ENCODE results near the gene PTPRG.

The PTPRG gene

DNA sequence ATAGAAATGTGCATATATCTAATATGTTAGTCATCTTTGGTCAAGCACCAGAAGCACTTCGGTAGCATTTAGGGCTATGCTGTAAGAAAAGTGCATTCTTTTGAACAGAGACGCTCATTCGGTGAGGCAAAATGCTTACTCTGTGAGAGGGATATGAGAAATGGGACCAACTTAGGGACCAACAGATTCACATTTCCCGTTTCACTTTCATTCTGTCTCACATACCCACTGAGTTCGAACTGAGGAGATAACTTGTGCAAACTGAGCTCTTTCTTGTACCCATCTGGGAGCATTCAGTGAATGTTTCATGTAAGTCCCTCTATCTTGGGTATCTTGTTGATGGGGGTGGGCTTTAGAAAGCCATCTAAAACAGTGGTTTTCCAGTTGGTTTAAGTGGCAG lies 676.6 kb downstream of the PTPRG start:
- DNase-seq (ENCODE audit: low read depth), result no peak

DNA sequence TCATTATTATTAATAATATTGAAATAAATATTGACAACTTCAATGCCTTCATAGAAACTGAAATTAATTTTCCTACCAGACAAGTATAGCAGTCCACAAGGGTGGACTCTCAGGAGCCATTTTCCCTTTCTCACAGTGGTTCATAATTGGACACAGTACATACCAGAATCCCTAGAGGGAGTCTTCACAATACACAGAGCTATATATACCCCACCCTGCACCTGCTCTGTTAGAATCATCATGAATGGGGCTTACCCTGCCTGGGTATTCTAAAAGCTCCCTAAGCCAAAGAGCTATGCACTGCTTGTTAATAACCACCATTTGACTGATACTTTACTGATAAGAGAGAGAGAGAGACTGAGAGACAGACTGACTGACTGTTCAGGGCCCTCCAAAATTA lies 677.1 kb downstream of the PTPRG start:
- DNase-seq (ENCODE audit: low read depth), result no peak

DNA sequence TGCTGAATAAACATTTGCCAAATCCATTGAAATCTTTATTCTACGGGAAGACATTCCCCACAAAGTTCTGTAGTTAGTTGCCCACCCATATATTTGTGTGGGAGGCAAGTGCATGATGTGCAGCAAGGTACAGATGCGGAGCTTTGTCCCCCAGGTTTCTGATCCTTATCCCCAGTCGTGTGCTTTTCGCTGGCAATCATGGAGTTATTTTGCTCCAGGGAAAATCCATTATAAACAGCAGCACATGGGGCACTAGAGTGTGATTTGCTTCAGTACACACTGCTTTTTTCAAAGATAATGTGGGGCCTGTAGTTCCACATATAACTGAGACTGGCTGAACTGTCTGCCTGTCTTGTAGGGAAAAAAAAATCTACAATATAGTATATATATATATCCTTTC lies 679.9 kb downstream of the PTPRG start:
- DNase-seq (ENCODE audit: low read depth), result no peak

DNA sequence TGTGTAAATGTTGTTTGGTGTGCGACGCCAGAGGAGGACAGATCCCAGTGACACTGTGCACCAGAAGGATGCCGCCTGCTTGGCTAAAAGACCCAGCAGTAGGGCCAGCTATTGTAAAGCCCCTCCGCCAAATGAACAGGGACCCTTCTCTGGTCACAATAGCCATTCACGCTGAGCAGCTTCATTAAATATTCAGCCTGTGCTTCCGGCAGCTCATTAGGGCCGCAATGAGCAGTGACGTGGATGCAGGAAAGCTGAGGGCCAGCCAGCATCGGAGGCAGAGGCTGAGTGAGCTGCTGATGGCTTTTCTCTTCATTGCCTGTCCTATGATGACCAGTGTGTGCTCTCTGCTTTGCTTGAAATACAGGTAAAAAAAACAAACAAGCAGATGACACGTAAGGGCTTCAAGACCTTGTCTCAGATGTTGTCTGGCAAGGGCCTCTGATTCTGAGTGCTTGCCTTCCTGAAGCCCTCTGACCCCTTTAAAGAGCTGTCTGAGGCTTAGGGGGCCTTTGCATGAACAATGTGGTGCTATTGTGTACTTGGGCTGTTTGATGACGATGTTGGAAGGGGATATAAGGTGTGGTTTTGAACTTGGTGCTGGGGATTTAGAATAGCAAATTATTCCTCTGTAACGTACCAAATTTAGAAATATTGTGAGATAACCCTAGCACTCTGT lies 681.6 kb downstream of the PTPRG start:
- no peak for DNase-seq (ENCODE audit: low read depth)

DNA sequence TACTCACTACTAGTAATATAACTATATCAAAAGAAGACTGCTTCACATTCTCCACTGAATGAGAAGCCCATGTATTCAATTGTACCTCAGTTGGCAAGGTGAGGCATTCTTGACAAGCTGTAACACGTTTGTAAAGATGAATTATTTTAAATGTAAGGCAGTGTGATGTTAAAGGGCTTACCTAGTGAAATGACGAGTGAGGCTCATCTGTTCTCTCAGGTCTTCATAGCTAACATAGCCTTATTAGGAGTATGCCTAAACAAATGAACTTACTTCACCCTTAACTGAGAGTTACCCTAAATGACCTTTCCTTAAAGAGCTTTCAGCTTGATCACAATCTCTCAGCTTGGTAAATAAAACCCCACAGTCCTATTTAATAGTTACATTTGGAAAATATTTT lies 684.7 kb downstream of the PTPRG start:
- no peak for DNase-seq (ENCODE audit: low read depth)

DNA sequence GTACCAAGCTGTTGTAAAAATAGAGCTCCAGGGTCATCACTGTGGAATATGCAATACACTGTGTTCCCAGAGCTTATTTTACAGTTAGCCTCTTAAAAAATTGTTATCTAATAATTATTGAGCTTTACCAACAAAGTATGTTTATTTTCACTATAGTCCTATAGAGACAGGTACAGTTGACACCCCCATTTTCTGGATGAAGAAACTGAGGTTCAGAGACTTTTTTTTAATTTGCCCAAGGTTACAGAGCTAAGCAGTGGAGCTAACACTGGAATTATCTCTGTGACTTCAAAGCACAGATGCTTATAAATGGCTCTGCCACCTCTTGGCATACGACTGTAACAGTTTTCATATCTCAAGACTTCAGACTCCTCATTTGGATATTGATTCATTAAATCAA lies 685.6 kb downstream of the PTPRG start:
- DNase-seq (ENCODE audit: low read depth), result no peak

DNA sequence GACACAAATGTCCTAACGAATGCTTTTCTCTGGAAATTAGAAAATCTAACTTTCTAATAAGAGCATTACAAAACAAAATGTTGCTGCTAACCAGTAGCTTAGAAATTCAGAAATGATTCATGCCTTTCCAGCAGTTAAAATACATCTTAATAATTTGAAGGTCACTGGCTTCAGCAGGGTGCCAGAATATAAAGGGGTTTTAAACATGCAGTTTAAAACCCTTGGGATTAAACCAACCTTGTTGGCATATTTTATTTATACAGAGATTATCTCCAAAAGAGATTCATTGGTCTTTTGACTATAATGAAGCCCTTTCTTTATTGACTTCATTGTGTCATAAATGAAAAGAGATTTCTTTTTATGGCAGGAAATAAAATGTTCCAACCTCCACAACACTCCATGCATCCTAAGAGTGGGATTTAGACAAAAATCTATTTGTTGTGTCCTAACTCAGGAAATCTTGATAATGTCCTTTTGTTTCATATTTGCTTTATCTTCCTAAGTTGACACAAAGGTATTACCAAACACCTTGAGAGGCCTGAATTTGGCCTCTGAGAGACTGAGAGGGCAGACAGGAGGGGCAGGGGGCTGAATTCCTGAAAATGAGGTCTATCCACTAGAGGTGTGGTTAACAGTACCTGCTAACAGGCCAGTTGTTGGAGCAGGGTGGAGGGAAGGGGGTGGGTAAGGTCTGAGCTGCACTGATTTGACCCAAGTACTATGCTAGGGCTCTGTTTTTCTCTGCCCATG lies 687.5 kb downstream of the PTPRG start:
- no peak for DNase-seq (ENCODE audit: low read depth)

DNA sequence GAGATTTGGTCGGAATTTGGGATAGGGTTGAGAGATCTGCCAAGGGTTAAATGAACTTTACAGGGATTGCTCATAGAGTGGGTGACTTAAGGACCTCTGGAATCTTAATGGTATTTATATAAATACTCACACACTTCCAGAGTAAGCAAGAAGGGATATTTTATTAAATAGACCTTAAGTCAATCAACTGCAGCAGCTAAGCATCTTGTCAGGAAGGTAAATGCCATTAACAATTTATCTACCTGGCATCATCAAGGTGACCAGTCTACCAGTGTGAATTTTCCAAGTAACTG lies 688.1 kb downstream of the PTPRG start:
- no peak for DNase-seq (ENCODE audit: low read depth)

DNA sequence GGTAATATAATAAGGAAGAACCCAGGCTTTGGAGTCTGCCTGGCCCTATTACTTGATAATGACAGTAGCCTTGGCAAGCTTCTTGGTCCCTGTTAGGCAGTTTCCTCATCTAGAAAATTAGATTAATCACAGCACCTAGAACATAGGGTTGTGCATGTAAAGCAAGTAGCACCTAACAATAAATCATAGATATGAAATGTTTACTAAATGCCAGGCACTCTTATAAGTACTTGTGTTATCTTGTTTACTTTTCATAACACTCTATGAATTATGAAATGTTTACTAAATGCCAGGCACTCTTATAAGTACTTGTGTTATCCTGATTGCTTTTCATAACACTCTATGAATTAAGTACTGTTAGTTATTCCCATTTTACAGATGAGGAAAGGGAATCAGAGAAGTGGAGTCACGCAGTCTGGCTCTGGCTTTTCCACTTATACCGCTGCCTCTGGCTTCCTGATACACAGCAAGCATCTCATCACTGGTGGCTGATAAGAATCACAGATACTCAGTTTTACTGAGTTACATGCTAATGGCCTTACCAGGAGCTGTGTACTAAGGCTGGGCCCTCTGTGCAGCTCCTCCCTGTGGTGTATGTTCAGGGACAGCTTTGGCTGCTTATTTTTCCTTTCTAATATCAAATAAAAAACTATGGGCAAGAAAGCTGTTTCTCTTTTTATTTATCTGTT lies 688.6 kb downstream of the PTPRG start:
- no peak for DNase-seq (ENCODE audit: low read depth)

DNA sequence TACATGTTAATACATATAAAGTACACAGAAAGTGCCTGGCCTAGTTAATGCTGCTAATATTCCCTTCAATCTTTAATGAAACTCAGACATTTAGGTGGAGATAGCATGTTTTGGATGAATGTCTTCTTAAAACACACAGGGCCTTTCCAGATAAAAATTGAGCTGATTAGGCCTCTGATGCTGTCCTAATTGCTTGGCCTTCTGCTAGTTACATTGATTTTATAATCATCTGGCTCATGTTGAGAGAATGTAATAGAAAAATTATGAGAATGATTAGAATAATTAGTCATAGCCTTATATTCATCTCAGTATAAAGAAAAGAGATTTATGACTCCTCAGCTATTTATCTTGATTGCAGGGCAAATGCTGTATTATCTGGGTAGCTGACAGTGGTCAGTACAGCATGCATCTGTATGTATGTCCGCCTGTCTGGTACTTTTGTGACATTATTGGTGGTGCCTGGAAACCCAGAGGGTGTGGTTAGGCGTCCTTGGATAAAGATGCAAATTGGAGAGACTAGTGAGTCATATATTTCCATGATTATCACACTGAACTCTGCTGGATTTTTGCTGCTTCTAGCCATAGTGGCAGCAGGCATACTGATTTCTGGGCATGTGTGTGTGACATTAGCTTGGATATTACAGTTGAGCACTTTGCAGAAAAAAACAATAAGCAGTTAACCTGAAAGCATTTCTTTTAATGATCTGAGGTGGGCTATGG lies 691.2 kb downstream of the PTPRG start:
- no peak for DNase-seq (ENCODE audit: low read depth)

DNA sequence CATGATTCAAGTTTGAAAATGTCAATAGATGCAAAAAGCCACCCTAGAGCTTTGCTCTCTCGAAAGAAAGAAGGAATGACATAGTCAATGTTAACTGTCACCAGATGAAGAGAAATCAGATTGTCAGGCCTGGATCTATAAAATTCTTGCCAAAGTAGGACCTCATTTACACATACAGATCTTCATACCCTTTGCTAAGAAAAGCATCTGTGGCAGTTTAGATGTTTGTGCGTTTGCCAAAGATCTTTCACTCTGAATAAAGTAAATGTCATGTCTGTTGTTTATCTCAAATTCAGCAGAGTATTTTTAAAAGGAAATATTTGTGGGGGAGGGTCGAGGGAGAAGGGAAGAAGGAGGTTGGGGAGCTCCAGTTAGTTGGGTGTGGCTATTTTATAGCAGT lies 692.6 kb downstream of the PTPRG start:
- DNase-seq (ENCODE audit: low read depth), result no peak

DNA sequence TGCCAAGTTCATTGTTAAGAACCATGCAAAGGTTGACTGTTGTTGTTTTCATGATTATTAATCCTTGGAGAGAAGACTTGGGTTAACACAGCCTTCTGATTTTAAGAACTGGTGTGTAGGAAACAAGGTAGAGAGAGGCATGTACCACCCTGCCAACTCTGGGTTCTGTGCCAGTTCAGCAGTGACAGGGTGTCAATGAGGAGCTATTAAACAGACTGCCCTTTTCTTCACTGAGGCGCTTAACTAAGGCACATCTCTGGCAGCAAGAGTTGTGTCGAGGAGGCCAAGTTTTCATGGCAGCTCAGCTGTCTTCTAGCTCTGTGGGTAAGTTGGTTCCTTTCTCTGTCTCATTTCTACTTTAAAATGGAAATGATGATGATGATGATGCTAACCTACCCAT lies 694.4 kb downstream of the PTPRG start:
- no peak for DNase-seq (ENCODE audit: low read depth)

DNA sequence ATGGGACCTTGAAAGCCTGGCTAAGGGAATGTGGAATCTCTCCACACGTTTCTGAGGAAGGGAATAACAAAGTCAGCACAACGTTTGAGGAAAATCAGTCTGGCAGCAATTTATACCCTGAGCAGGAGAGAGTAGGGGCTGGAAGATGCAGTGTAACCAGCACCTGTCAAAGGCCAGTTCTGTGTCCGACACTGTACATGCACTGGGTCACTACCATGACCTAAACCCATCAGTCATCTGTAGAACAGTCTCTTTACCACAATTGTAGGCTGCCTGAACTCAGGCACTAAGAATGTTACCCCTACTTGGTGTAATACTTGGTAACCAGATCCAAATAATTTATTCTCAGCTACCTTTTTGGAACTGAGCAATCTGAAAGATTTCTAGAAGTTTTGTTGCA lies 698.6 kb downstream of the PTPRG start:
- no peak for DNase-seq (ENCODE audit: low read depth)

DNA sequence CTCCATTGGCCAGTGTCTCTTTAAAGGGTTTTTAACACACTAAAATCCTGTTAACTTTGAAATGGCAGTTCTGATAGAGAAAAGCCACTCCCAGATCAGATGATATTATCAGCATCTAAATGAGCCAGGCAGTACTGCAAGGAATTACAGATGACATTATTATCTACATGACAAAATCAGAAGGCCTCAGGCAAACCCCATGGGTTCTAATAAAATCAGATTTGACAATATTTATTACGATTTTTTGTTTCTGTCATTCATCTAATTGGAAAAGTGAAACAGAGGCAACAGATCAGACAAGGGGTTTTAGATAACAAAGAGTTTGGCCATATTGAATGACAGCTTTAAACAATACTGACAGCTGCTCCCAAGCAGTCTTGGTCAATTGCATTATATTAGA lies 699.3 kb downstream of the PTPRG start:
- DNase-seq (ENCODE audit: low read depth), result no peak

DNA sequence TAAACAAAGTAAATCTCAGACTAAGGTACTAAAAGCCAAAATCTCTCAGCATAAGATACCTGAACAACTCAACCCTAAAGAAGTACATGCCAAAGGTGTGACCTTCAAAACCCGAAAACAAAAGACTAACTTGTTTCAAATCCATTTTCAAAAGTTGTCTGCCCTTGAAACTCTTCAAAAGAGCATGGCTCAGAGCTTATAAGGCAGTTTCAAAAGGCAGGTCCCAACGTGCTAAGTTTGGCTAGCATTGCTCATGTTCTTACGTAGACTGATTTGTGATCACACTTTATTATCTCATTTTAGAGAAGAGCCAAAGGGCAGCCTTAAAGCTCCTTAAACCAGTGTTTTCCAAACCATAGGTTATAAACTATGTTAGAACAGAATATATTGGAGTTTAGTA lies 699.8 kb downstream of the PTPRG start:
- DNase-seq (ENCODE audit: low read depth), result no peak

DNA sequence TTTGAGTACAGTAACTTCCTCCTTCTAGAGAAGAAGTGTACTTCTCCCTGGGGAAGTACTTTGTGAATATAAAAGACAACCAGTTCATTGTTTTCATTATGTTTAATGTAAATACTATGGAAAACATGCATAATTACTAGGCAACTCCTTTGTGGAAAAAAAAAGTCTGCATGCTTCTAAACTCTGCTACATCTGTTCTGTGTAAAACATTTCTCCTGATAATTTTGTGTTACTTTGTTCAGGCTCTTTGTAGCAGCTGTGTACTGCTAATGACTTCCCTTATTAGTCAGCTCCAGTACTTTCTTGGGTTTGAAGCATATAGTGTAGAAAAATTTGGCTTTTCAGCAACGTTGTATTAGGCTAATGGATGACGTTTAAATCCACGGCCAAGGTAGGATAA lies 700.4 kb downstream of the PTPRG start:
- no peak for DNase-seq (ENCODE audit: low read depth)

DNA sequence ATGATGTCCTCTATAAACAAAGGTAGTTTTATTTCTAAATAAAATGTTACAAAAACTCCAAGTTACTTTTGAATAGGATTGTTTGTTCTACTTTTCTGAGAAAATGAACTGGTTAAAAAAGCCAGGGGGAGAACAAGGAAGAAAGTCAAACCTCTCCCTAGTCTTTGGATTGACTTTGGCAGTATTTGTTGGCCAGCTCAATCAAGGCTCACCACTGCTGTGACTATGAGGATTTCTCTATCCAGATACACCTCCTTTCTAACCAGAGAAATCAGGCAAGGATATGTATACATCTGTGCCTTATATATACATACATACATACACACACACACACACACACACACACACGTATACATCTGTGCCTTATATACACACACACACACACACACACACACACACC lies 704.2 kb downstream of the PTPRG start:
- no peak for DNase-seq (ENCODE audit: low read depth)

DNA sequence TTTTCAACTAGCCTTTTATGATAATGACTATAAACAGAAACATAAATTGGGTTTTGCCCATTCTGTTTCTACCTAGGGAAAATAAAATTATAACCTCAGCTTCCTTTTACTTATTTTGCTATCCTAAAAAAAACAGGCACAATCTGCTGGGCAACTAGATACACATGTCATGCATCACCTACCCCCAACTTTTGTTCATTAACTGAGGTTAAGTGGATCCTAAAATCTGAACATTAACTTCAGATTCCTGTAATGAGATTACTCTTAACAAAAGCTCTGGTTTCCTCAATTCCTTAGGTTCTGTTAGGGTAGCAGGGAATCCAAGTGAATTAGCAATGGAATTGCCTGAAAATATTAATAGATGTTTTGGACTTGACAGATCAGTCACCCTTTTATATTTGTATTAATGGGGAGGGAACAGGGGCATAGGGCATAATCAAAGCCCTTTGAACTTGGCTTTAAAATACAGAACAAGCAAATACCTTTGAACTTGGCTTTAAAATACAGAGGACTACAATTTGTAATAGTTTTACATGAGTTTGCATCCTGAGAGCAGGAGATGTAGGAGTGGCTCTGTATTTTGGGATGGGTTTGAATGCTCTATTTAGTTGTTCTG lies 705.4 kb downstream of the PTPRG start:
- DNase-seq (ENCODE audit: low read depth), result no peak

DNA sequence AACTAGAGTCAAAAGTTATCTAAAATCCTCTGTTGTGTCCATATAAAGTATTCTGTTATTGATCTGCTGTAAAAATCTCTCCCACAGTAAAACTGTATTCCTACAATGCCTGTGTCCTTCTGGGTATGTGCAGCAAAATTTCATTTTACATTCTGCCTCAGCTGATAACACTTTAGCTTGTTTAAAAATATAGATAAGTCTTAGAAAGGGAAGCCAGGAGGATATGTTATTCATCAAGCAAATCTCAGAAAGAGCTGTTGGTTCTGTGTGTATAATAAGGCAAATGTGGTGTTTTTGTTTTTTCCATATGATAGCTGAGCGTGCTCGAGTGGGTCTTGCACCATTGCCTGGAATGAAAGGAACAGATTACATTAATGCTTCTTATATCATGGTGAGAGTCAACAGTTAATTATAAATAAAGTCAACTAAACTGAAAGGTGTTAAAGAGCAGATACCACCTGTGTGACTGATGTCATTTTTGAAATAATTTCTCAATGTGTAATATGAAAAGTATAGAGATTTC lies 715.3 kb downstream of the PTPRG start:
- no peak for DNase-seq (ENCODE audit: low read depth)

DNA sequence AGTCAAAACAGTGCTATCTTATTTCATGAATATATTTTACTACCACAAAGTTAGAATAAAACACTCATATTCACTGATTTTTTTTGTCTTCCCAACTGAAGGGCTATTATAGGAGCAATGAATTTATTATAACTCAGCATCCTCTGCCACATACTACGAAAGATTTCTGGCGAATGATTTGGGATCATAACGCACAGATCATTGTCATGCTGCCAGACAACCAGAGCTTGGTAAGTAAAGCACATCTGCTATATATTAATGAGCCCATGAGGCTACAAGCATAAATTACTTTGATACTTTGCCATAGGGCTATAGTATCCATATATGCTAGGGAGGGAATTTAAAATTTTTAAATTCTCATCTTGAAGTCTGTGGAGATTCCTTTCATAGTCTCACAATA lies 716.1 kb downstream of the PTPRG start:
- DNase-seq (ENCODE audit: low read depth), result no peak

DNA sequence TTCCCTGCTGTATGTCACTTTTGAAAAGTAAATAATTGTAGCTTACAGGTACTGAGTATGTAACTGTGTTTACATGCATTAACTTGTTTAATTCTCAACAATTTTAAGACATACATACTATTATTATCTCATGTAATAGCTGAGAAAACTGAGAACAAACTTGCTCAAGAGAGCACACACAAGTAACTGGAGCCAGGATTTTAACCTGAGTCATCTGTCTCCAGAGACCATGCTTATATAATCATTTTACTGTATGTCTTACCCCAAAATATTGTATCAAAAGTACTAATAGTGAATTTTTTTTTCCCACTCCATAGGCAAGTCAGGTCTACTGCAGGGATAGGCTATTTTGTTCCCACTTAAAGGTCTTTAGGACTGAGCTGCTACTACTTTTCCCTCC lies 716.6 kb downstream of the PTPRG start:
- DNase-seq (ENCODE audit: low read depth), result no peak

DNA sequence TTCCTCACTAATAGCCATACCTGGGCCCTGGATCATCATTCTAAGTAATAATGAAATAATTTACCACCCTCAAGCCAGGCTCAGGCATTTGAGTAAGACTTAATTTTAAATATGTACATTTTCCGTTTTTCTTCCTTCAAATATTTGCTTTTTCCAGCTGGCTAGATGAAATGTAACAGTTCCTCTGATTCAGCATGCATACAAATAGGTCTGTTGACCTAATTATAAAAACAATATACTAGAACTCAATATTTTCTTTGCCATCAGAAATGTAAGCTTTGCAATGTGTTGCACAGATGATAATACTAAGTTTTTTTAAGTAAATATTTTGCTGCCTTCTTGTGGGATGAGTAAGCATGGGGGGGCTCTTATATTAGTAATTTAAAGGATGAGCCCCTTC lies 720.4 kb downstream of the PTPRG start:
- no peak for DNase-seq (ENCODE audit: low read depth)
